ENCODE results near the gene ERMARD. TPM values are rescaled to one million over a fixed set of nuclear protein-coding genes. Genes with fewer than 3 reads are reported as not detected.

Gene ERMARD
- total RNA-seq, 1 experiment from 2014 or later: 25.3 TPM

- Histone ChIP-seq H3K9me3 (no peaks in the 10 kb centered on the region), H3K36me3 (ENCODE audit: control insufficient read depth, insufficient read depth, low read length) (no peaks in the 10 kb centered on the region), H3K27me3 (replicated peaks; ENCODE audit: control insufficient read depth, insufficient read depth, low read length) (no peaks in the 10 kb centered on the region), H3K4me3 (ENCODE audit: low read depth, low read length) (peak overlapping the region; percentile 77), H3K4me1 (peaks cover 22% of the 10 kb centered on the region)
- intact Hi-C loops (cut with micrococcal nuclease; ENCODE audit: unreplicated experiment): loop anchor here (5.0 kb wide), 1 partner anchor 559 kb away; no protein-coding TSS in a partner anchor
- BruUV-seq (replicated peaks): no TSS peak
- Mint-ChIP-seq H3K4me1 (ENCODE audit: low read depth, unreplicated experiment) (peaks cover 20% of the 10 kb centered on the region), H3K36me3 (ENCODE audit: insufficient read depth, unreplicated experiment) (peaks cover 33% of the 10 kb centered on the region), H3K9me3 (ENCODE audit: unreplicated experiment) (no peaks in the 10 kb centered on the region), H3K4me3 (ENCODE audit: unreplicated experiment) (peak overlapping the region; percentile 89), H3K27me3 (ENCODE audit: insufficient read depth, unreplicated experiment) (no peaks in the 10 kb centered on the region), H3K27ac (ENCODE audit: unreplicated experiment) (peak overlapping the region; percentile 75)
- DNase-seq: peak in 1 of 2 experiments; percentile 56
- no peak for TF ChIP-seq CTCF (IDR thresholded peaks at IDR 0.05; ENCODE audit: insufficient read depth in 1 of 2, low read depth in 1 of 2, low read length in 1 of 2, severe bottlenecking in 1 of 2, unreplicated experiment in 1 of 2)
- CTCF ChIA-PET: no interaction called here
- POLR2A ChIA-PET: interaction anchor here (0.8 kb wide), 1 partner anchor 28 kb away, joined by 4 read pairs; the partner anchor contains the start of gene ERMARD
Measured at GRCh38 chr6:169723200-169723909, 28.1 kb upstream of the ERMARD start.

- TF ChIP-seq CTCF (IDR thresholded peaks at IDR 0.05; ENCODE audit: insufficient read depth in 1 of 2, low read depth in 1 of 2, low read length in 1 of 2, severe bottlenecking in 1 of 2, unreplicated experiment in 1 of 2): no peak
- Histone ChIP-seq H3K36me3 (ENCODE audit: control insufficient read depth, insufficient read depth, low read length) (no peaks in the 10 kb centered on the region), H3K4me3 (ENCODE audit: low read depth, low read length) (peak overlapping the region; percentile 77), H3K9me3 (no peaks in the 10 kb centered on the region), H3K27me3 (replicated peaks; ENCODE audit: control insufficient read depth, insufficient read depth, low read length) (no peaks in the 10 kb centered on the region), H3K4me1 (peaks cover 19% of the 10 kb centered on the region)
- intact Hi-C loops (cut with micrococcal nuclease; ENCODE audit: unreplicated experiment): loop anchor here (5.0 kb wide), 1 partner anchor 558 kb away; no protein-coding TSS in a partner anchor
- BruUV-seq (replicated peaks): no TSS peak
- Mint-ChIP-seq H3K9me3 (ENCODE audit: unreplicated experiment) (no peaks in the 10 kb centered on the region), H3K4me1 (ENCODE audit: low read depth, unreplicated experiment) (peaks cover 20% of the 10 kb centered on the region), H3K36me3 (ENCODE audit: insufficient read depth, unreplicated experiment) (peaks cover 32% of the 10 kb centered on the region), H3K27ac (ENCODE audit: unreplicated experiment) (no peak overlapping the region), H3K27me3 (ENCODE audit: insufficient read depth, unreplicated experiment) (no peaks in the 10 kb centered on the region), H3K4me3 (ENCODE audit: unreplicated experiment) (peak overlapping the region; percentile 77)
- ChIA-PET POLR2A (interaction anchor here (0.8 kb wide), 1 partner anchor 28 kb away, joined by 4 read pairs; the partner anchor contains the start of gene ERMARD), CTCF (no interaction called here)
- DNase-seq: peak in 1 of 2 experiments; percentile 61
Measured at GRCh38 chr6:169723991-169724493, 27.4 kb upstream of the ERMARD start.

GRCh38 chr6:169724494-169725124 is 26.8 kb upstream of the ERMARD start, which contains the start of gene PHF10:
Gene PHF10 (minus strand): TSS chr6:169724500. CDS start chr6:169723931, 569 bp downstream.
- Mint-ChIP-seq H3K9me3 (ENCODE audit: unreplicated experiment) (no peaks in the 10 kb centered on the region), H3K27me3 (ENCODE audit: insufficient read depth, unreplicated experiment) (no peaks in the 10 kb centered on the region), H3K4me3 (ENCODE audit: unreplicated experiment) (peak within 1 kb of the TSS; percentile 89), H3K27ac (ENCODE audit: unreplicated experiment) (peak within 1 kb of the TSS; percentile 83), H3K36me3 (ENCODE audit: insufficient read depth, unreplicated experiment) (peaks cover 26% of the 10 kb centered on the region), H3K4me1 (ENCODE audit: low read depth, unreplicated experiment) (peaks cover 20% of the 10 kb centered on the region)
- Histone ChIP-seq H3K9me3 (no peaks in the 10 kb centered on the region), H3K27me3 (replicated peaks; ENCODE audit: control insufficient read depth, insufficient read depth, low read length) (no peaks in the 10 kb centered on the region), H3K4me1 (peaks cover 18% of the 10 kb centered on the region), H3K36me3 (ENCODE audit: control insufficient read depth, insufficient read depth, low read length) (no peaks in the 10 kb centered on the region), H3K4me3 (ENCODE audit: low read depth, low read length) (peak within 1 kb of the TSS; percentile 77)
- BruUV-seq (replicated peaks): no TSS peak
- POLR2A ChIA-PET: interaction anchor here (1.2 to 1.4 kb wide), 2 partner anchors 14 to 27 kb away, joined by 6 to 14 read pairs; partner anchors contain the start of genes DYNLT2 and ERMARD
- intact Hi-C loops (cut with micrococcal nuclease; ENCODE audit: unreplicated experiment): loop anchor here (1.0 to 5.0 kb wide), 2 partner anchors 27 to 558 kb away; partner anchors contain the start of genes DYNLT2 and ERMARD
- no peak for TF ChIP-seq CTCF (IDR thresholded peaks at IDR 0.05; ENCODE audit: insufficient read depth in 1 of 2, low read depth in 1 of 2, low read length in 1 of 2, severe bottlenecking in 1 of 2, unreplicated experiment in 1 of 2)
- CTCF ChIA-PET: no interaction called here
- DNase-seq: peak; percentile 64 to 79

All from Caco-2 (cell line).